Measurements from ENCODE around the gene SPEN. TPM values are rescaled to one million over a fixed set of nuclear protein-coding genes. Genes with fewer than 3 reads are reported as not detected.
"Not testable (repeated sequence)": the region's sequence is repeated elsewhere in the genome, so short reads cannot be mapped to it uniquely, and the experiment has no call there.

The SPEN gene
- total RNA-seq, 2 donors from 2014 or later: 27.8 to 36.5 TPM

DNA sequence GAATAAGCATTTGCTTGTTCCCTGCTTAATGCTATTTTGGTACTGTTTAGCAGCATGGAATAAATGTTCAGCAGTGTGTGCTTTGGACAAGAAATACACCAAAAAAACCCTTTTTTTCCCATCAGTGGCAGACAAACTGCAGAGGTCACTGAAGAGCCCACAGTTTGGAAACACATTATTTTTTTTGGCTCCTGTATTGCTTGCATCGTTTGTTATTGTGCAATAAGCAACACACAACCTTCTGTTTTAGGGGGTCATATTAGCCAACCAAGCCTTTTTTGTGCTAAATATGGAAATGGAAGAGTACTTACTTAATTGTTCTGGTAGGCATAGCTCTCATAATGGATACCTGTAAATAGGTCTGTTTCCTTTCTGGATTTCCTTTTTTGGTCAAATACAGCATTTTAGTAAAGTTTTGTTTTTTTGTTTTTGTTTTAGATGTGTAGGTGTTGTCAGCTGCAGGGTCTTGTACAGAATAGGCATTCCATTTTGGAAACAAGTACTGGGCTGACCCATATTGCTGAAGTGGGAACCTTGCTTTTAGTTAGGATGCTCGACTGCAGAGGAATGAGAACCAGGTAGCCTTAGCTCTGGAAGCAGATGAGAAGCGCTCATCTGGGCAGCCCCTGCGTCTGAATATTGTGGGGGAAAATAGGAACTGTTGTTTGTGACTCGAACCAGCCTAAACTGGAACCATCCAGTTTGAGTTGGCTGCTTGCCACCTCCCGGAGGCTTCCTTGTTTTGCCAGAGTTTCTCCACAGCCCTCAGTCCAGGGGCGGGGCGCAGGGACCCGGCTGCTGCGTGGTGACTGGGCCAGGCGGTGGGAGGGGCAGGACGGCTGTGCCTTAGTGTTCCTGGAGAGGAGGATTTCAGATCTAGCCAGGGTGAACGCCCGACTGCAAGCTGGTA is 38.4 kb downstream of the SPEN start:
- intact Hi-C loops (cut with DNase I): loop anchor here (5.0 kb wide), 1 partner anchor 34 kb away; no protein-coding TSS in a partner anchor
- ATAC-seq: peak; percentile 98 to 99
- peak; percentile 98 for DNase-seq

DNA sequence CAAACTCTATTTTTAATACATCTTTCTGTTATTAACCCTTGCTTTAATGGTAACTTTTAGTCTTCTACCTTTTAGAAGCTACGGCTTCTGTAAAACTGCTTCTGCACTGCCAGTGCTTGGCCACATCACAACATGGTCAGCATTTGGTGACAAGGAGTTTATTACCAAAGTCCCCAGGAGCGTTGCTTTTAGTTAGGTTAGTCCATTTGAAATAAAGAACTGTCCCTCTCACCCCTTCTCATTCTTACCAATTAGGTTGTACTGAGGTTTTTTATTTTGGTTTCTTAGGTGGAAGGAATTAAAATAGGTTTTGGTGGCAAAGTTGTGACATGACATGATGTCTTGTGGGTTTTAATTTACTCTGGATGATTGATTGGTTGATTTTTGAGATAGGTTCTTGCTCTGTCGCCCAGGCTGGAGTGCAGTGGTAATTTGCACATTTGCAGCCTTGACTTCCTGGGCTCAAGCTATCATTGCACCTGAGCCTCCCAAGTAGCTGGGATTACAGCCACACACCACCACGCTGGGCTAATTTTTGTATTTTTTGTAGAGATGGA is 39.2 kb downstream of the SPEN start:
- DNase-seq: no peak
- ATAC-seq: no peak
- intact Hi-C loops (cut with DNase I): loop anchor here (5.0 kb wide), 1 partner anchor 34 kb away; no protein-coding TSS in a partner anchor

DNA sequence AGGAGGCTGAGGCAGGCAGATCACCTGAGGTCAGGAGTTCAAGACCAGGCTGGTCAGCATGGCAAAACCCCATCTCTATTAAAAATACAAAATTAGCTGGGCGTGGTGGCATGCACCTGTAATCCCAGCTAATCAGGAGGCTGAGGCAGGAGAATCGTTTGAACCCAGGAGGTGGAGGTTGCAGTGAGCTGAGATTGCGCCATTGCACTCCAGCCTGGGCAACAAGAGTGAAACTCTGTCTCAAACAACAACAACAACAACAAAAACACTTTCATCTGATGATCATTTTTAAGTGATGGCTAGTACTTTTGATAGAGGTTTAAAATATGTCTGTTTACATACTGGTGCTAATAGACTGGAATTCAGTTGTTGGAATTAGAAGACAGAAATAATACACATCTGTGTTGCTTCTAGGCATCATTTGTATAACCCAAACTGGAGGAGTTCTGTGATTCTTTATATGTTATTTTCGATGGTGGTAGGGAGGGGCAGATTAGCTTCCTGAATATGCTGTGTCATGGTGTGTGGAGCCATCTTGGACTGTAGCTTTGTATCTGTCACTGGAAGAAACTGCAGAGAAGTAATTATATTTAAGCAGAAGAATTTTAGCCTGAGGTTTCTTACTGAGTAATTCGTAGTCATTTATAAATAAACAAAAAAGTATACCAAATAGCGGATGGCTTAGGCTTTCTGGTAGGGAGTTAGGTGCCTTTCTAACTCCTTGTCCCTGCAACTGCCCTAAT is 45.5 kb downstream of the SPEN start:
- intact Hi-C loops (cut with DNase I); DNase-seq: not testable (repeated sequence)
- peak; percentile 51 to 54 for ATAC-seq

DNA sequence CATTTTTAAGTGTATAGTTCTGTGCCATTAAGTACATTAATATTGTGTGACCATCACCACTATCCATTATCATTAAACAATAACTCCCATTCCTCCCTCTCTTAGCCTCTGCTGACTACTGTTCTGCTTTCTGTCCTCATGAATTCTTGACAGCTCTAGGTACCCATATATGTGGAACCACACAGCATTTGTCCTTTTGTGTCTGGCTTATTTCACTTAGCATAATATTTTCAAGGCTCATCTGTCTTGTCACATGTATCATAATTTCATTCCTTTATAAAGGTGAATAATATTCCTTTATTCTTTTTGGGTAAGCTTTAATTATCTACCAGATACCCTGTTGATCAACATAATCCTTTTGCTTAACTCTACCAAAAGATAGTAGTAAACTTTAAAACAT is 47.7 kb downstream of the SPEN start:
- intact Hi-C loops (cut with DNase I): no loop called here
- DNase-seq (no peak), ATAC-seq (no peak)

DNA sequence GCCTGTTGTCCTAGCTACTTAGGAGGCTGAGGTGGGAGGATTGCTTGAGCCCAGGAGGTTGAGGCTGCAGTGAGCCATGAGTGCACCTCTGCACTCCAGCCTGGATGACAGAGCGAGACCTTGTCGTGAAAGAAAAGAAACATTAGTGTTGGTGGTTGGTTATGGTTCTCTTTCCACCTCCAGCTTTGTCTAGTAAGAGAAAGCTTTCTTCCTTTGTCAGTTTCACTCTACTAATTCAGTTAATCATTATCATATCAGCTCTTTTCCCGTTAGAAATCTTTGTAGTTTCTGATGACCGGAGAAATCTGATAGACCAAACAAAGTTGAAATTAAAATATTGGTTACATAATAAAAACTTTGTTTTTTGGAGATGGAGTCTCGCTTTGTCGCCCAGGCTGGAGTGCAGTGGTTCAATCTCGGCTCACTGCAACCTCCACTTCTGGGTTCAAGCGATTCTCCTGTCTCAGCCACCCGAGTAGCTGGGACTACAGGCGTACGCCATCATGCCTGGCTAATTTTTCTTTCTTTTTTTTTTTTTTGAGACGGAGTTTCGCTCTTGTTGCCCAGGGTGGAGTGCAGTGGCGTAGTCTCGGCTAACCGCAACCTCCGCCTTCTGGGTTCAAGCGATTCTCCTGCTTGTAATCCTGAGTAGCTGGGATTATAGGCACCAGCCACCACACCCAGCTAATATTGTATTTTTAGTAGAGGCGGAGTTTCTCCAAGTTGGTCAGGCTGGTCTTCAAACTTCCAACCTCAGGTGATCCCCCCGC is 49.5 kb downstream of the SPEN start:
- DNase-seq; intact Hi-C loops (cut with DNase I): not testable (repeated sequence)

DNA sequence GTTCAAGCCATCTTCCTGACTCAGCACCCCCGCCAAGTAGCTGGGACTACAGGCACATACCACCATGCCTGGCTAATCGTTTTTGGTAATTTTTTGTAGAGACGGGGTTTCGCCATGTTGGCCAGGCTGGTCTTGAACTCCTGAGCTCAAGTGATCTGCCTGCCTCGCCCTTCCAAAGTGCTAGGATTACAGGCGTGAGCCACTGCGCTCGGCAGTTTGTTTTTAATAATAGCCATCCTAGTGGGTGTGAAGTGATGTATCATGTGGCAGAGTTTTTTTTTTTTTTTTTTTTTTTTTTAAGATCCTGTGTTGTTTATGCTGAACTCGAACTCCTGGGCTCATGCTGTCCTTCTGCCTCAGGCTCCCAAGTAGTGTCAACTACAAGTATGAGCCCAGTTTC is 51.8 kb downstream of the SPEN start:
- peak; percentile 48 for ATAC-seq
- intact Hi-C loops (cut with DNase I): no loop called here
- DNase-seq: no peak

More for the DNA sequence above, 49.5 kb downstream of the SPEN start:
- ATAC-seq: not testable (repeated sequence)

GRCh38 chr1:15900662-15901279 is 53.3 kb downstream of the SPEN start:
- intact Hi-C loops (cut with DNase I): no loop called here

DNA sequence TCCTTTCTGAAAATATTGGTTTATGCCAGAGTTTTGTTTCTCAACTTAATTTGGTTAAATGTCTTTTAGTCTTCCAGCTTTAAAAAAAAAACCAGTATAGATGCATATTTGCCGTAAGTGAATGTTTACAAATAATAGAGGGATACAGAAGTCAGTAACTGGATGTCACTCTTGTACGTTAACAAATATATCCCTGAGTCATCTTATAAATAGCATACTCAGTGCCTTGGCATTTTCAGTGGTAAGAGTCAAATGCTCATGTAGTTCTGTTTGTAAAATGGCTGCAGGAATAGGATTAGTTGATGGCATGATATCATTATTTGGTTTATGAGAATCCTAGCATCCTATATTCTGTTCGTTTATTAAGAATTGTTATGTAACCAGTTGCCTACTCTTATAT is 55.4 kb downstream of the SPEN start:
- DNase-seq (no peak), ATAC-seq (peak in 1 of 2 donors; percentile 51)
- intact Hi-C loops (cut with DNase I): no loop called here

More at GRCh38 chr1:15900662-15901279, 53.3 kb downstream of the SPEN start:
- no peak for ATAC-seq
- DNase-seq: no peak

DNA sequence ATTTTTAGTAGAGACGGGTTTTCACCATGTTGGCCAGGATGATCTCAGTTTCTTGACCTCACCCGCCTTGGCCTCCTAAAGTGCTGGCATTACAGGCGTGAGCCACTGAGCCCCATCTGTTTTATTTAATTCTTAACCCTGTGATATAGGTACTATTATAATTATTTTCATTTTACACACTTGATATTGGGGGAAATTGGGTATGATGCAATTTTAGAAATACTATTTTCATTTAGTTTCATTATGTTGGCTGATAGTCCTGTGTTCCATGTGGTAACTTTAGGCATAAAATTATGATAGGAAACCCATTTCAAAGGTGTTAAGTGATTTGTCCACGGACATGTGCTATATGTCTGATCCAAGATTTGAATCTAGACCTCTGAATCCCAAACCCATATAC is 61.1 kb downstream of the SPEN start:
- ATAC-seq (no peak), DNase-seq (no peak)
- intact Hi-C loops (cut with DNase I): no loop called here

DNA sequence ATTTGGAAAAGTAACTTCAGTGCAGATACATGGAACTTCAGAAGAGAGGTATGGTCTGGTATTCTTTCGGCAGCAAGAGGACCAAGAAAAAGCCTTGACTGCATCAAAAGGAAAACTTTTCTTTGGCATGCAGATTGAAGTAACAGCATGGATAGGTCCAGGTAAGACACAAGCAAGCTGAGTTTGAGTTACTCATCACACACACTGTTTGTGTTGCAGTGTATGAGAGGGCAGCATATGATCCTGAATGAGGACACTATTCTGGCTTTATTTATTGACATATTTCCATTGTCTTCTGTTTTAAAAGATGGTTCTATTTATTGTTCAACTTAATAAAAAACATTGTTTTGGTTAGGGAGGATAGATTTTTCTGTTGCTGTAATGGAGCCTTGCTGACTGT is 63.6 kb downstream of the SPEN start:
- intact Hi-C loops (cut with DNase I): no loop called here

DNA sequence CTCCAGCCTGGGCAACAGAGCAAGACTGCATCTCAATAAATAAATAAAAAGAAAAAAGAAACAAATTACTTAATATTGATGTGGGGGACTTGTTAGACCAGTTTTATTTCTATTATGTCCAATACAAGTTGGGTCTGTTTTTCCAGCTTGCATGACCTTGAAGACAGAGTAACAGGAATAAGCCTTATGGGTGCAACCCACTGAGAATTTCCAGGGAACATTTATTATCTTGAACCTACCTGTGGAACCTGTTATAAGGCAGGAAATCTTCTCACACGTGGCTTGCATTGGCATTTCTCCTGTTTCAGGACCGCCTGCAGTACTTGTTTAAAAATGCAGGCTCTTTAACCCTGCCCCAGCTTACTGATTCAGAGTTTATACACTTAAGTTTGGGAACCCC is 64.4 kb downstream of the SPEN start:
- DNase-seq (no peak), ATAC-seq (no peak)
- intact Hi-C loops (cut with DNase I): no loop called here

More for the DNA sequence above, 63.6 kb downstream of the SPEN start:
- ATAC-seq (no peak), DNase-seq (no peak)

- intact Hi-C loops (cut with DNase I); DNase-seq; ATAC-seq: not testable (repeated sequence)
Observed at GRCh38 chr1:15913607-15914006, 66.1 kb downstream of the SPEN start.

- intact Hi-C loops (cut with DNase I): no loop called here
- DNase-seq (no peak), ATAC-seq (no peak)
Observed at GRCh38 chr1:15915991-15916390, 68.5 kb downstream of the SPEN start.

- ATAC-seq: no peak
- intact Hi-C loops (cut with DNase I): no loop called here
- DNase-seq: no peak
Observed at GRCh38 chr1:15916417-15916816, 68.9 kb downstream of the SPEN start.

DNA sequence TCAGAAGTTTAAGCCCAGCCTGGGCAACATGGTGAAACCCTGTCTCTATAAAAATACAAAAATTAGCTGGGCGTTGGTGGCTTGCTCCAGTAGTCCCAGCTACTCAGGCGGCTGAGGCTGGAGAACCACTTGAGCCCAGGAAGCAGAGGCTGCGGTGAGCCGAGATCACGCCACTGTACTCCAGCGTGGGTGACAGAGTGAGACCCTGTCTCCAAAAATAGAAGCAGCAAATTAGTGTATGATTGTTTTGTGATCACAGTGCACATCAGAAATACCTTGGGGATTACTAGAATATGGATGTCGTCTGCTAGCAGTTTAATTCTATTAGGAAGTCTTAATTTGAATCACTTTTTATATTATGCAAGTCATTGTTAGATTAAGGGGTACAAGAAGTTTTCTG is 69.4 kb downstream of the SPEN start:
- intact Hi-C loops (cut with DNase I): no loop called here
- DNase-seq (no peak), ATAC-seq (peak in 1 of 2 donors; percentile 60)

GRCh38 chr1:15918962-15919715 is 71.6 kb downstream of the SPEN start:
- no peak for DNase-seq
- no peak for ATAC-seq
- intact Hi-C loops (cut with DNase I): no loop called here

- DNase-seq (no peak), ATAC-seq (no peak)
- intact Hi-C loops (cut with DNase I): no loop called here
Observed at GRCh38 chr1:15923241-15923640, 75.7 kb downstream of the SPEN start.

- ATAC-seq, DNase-seq: not testable (repeated sequence)
Observed at GRCh38 chr1:15926448-15926847, 78.9 kb downstream of the SPEN start.

More at GRCh38 chr1:15926448-15926847, 78.9 kb downstream of the SPEN start:
- intact Hi-C loops (cut with DNase I): not testable (repeated sequence)
